ENCODE results near the gene PUS1. TPM values are rescaled to one million over a fixed set of nuclear protein-coding genes. Genes with fewer than 3 reads are reported as not detected.

Gene PUS1
- total RNA-seq, 4 donors from 2014 or later: 10.4 to 29.0 (median 12.2) TPM

GRCh38 chr12:131989021-131989420 is 59.9 kb downstream of the PUS1 start:
- in situ Hi-C loops (cut with MboI; ENCODE audit: low sequenced_read_pairs in 4 of 4) (loop anchor here in 1 of 4 donors (25.0 kb wide), 1 partner anchor 877 kb away; no protein-coding TSS in a partner anchor), intact Hi-C loops (cut with DNase I; ENCODE audit: low total_unique reads) (no loop called here)
- no peak overlapping the region for H3K27ac ChIP-seq
- H3K9me3 ChIP-seq: no peaks in the 10 kb centered on the region
- no peak for TF ChIP-seq CTCF (IDR thresholded peaks at IDR 0.05 in 4 of 5, conservative IDR thresholded peaks at IDR 0.05 in 1 of 5)
- TF ChIP-seq POLR2A (IDR thresholded peaks at IDR 0.05): no peak
- DNase-seq (no peak), ATAC-seq (no peak)
- H3K4me1 ChIP-seq: no peaks in the 10 kb centered on the region
- no peak overlapping the region for H3K4me3 ChIP-seq
- H3K36me3 ChIP-seq: peaks cover 0 to 76% of the 10 kb centered on the region in 2 donors
- no peaks in the 10 kb centered on the region for H3K27me3 ChIP-seq

- ATAC-seq: no peak
Measured at GRCh38 chr12:131990066-131990979, 61.2 kb downstream of the PUS1 start.

GRCh38 chr12:131990980-131991305 is 61.9 kb downstream of the PUS1 start:
- Histone ChIP-seq H3K4me3 (no peak overlapping the region), H3K4me1 (no peaks in the 10 kb centered on the region), H3K27ac (no peak overlapping the region), H3K36me3 (peaks cover 0 to 76% of the 10 kb centered on the region in 2 donors), H3K9me3 (no peaks in the 10 kb centered on the region), H3K27me3 (no peaks in the 10 kb centered on the region)
- in situ Hi-C loops (cut with MboI; ENCODE audit: low sequenced_read_pairs in 4 of 4): loop anchor here in 1 of 4 donors (25.0 kb wide), 1 partner anchor 879 kb away; no protein-coding TSS in a partner anchor
- ATAC-seq (no peak), DNase-seq (no peak)
- intact Hi-C loops (cut with DNase I; ENCODE audit: low total_unique reads): no loop called here
- TF ChIP-seq POLR2A (IDR thresholded peaks at IDR 0.05): no peak
- TF ChIP-seq CTCF (IDR thresholded peaks at IDR 0.05 in 4 of 5, conservative IDR thresholded peaks at IDR 0.05 in 1 of 5): no peak

More at GRCh38 chr12:131990066-131990979, 61.2 kb downstream of the PUS1 start:
- Histone ChIP-seq H3K9me3 (no peaks in the 10 kb centered on the region), H3K27me3 (no peaks in the 10 kb centered on the region), H3K4me1 (no peaks in the 10 kb centered on the region), H3K4me3 (no peak overlapping the region), H3K27ac (no peak overlapping the region), H3K36me3 (peaks cover 0 to 78% of the 10 kb centered on the region in 2 donors)
- in situ Hi-C loops (cut with MboI; ENCODE audit: low sequenced_read_pairs in 4 of 4): loop anchor here in 1 of 4 donors (25.0 kb wide), 1 partner anchor 878 kb away; no protein-coding TSS in a partner anchor
- no peak for DNase-seq
- intact Hi-C loops (cut with DNase I; ENCODE audit: low total_unique reads): no loop called here
- TF ChIP-seq CTCF (IDR thresholded peaks at IDR 0.05 in 4 of 5, conservative IDR thresholded peaks at IDR 0.05 in 1 of 5) (no peak), POLR2A (IDR thresholded peaks at IDR 0.05) (no peak)

- Histone ChIP-seq H3K27me3 (no peaks in the 10 kb centered on the region), H3K27ac (no peak overlapping the region), H3K9me3 (no peaks in the 10 kb centered on the region), H3K4me3 (no peak overlapping the region), H3K36me3 (peaks cover 0 to 67% of the 10 kb centered on the region in 2 donors), H3K4me1 (no peaks in the 10 kb centered on the region)
- ATAC-seq (no peak), DNase-seq (no peak)
- intact Hi-C loops (cut with DNase I; ENCODE audit: low total_unique reads) (no loop called here), in situ Hi-C loops (cut with MboI; ENCODE audit: low sequenced_read_pairs in 4 of 4) (loop anchor here in 1 of 4 donors (25.0 kb wide), 1 partner anchor 880 kb away; no protein-coding TSS in a partner anchor)
- no peak for TF ChIP-seq CTCF (IDR thresholded peaks at IDR 0.05 in 4 of 5, conservative IDR thresholded peaks at IDR 0.05 in 1 of 5)
- no peak for TF ChIP-seq POLR2A (IDR thresholded peaks at IDR 0.05)
Measured at GRCh38 chr12:131991816-131992430, 62.8 kb downstream of the PUS1 start.

Measured in gastrocnemius medialis (tissue), 4 donors.